Putamen (tissue), 1 donor: ENCODE measurements around the gene COBL.
"Not testable (repeated sequence)": the region's sequence is repeated elsewhere in the genome, so short reads cannot be mapped to it uniquely, and the experiment has no call there.

ENCODE experiments used
- DNase-seq: peaks from one replicate; pipeline ENCODE4 v3.0.0-alpha.2; 2016; ENCODE audit warnings: low spot score

Gene COBL

DNA sequence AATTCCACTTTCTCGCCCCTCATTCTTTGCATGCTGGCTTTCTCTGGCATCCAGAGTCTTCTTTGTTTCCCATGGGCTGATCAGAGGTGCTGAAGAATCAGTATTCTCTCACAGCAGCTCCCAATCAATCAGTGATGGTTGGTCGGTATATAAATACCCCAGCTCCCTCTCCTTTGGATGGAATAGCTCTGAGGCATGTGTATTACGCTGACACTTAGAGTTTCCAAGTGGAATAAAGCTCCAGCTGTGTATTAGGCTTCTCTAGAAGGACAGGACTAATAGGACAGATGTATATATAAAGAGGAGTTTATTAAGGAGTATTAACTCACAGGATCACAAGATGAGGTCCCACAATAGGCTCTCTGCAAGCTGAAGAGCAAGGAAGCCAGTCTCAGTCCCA lies 315.7 kb downstream of the COBL start:
- no peak for DNase-seq

GRCh38 chr7:50994753-50995319 lies 321.8 kb downstream of the COBL start:
- DNase-seq: no peak

DNA sequence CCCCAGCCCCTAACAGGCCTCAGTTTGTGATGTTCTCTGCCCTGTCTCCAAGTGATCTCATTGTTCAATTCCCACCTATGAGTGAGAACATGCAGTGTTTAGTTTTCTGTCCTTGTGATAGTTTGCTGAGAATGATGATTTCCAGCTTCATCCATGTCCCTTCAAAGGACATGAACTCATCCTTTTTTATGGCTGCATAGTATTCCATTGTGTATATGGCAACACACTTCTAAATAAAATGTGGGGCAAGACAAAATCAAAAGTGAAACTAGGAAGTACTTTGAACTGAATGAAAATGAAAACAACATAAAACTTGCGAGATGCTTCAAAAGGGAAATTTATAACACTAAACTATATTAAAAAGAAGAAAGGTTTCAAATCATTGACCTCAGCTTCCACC lies 326.4 kb downstream of the COBL start:
- DNase-seq: not testable (repeated sequence)

DNA sequence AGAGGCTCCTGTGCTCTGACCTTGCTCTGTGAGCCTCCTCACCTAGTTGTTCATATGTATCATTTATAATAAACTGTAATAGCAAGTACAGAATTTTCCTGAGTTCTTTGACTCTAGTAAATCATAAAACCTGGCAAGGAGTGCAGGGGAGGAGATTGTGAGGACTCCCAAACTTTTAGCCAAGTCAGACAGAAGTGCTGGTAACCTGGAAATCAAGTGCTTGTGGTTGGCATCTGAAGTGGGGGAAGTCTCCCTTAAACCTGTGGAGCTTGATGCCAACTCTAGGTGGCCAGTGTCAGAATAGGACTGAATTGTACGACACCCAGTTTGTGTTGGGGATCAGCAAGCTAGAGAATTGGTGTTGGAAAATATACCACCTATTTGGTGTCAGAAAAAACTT lies 327.6 kb downstream of the COBL start:
- no peak for DNase-seq

DNA sequence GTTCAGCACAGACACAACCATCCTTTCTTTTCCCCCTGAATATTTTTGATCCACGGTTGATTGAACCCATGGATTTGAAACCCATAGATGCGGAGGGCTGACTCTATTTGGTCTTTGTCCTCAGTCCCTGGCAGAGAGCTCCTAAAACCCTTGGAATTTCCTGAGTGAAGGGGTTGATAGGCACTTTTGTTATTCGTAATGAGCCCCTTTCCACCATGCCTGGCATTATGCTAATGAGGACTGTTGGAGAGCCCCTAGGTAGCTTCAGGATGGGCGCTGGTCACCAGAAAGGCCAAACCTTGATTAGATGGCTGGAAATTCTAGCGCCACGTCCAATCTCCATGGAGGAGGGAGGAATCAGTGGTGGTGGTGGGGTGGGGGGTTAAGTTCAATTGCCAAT lies 328.1 kb downstream of the COBL start:
- DNase-seq: no peak

DNA sequence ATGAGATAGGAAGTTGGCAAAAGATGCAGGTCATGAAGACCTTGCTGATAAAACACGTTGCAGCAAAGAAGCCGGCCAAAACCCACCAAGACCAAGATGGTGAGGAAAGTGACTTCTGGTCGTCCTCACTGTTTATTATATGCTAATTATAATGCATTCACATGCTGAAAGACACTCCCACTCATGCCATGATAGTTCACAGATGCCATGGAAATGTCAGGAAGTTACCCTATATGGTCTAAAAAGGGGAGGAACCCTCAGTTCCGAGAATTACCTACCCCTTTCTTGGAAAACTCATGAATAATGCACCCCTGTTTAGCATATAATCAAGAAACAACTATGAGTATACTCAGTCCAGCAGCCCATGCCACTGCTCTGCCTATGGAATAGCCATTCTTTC lies 331.5 kb downstream of the COBL start:
- DNase-seq: no peak

DNA sequence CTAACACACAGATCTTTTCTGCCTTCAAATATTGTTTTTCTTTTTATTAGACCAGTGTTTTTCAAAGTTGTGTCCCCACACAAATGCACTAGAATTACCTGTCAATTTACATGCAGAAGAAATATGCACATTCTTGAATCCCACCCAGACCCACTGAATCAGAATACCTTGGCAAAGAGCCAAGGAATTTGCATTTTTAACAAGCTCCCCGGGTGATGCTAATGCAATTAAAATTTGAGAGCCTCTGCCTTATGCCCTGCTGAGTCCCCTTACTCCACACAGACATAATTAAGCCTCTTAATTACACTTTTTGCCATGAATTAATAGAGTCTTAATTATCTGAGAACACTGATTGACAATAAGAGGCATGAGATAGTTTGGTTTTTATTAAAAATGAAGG lies 332.8 kb downstream of the COBL start:
- DNase-seq: no peak

DNA sequence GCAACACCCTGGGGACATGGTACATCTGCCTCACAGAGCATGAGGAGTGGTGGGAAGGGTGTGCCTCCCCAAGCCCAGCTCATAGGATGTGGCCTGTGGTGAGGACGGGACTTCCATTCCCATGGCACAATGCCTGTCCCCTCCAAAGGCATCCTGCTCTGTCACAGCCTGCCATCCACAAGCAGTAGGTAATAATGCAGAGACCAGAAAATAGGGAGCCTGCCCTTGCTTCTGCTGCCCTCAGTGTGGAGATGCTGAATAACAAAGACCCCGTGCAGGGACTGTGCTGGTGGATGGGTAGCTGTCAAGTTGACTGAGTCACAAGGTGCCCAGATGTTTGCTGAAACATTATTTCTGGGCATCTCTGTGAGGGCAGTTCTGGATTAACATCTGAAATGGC lies 334.0 kb downstream of the COBL start:
- no peak for DNase-seq

DNA sequence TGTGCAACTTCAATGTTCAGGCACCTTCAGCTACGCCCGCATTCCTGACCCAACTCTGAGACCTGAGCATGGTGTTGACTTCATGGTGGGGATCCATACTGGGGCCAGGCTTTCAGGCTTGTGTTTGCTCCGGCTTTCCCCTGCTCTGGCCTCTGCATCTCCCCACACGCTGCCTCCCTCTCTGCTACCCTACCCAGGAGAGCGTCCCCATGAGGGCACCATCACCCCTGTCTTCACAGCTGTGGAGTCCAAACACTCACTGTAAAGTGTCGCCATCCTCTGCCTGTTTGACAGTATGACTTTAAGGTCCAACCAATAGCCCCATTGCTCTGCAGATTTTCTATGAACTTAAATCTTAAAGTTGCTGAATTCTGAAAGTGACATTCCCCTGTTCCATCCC lies 334.9 kb downstream of the COBL start:
- no peak for DNase-seq

GRCh38 chr7:50980411-50980810 lies 336.2 kb downstream of the COBL start:
- no peak for DNase-seq

- DNase-seq: no peak
Observed at GRCh38 chr7:50978633-50979215, 337.9 kb downstream of the COBL start.

GRCh38 chr7:50977421-50977820 lies 339.2 kb downstream of the COBL start:
- no peak for DNase-seq

DNA sequence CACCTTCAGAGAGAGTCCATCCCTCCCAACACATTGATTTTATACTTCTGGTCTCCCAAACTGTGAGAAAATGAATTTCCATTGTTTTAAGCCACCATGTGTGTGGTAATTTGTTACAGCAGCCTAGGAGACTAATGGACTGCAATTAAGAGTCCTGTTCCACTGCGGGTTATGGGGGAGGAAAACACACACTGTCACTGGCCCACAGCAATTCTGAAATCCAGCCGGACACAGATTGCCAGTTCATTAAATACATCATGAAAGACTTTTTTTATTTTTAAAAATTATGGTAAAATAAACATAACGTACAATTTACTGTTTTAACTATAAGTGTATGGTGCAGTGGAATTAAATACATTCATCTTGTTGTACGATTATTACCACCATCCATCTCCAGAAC lies 340.5 kb downstream of the COBL start:
- DNase-seq: no peak

- DNase-seq: no peak
Observed at GRCh38 chr7:50974240-50974639, 342.4 kb downstream of the COBL start.

DNA sequence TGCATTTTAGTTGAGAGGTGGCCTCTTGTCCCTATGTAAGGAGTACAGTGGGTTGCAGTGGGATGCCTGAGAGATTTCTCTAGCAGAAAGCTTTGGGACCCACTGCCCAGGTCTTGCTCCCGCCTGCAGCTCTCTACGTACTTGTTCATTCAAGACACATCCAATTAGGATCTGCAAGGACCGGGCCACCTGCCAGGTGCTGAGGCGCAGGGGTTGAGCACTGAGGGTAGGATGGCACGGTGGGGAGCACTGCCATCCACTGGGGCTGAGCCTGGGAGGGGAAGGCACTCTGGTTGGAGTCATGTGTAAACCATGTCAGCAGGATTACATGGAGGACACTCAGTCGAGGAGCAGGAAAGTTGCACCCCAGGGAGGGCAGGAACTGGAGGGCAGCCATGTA lies 342.8 kb downstream of the COBL start:
- DNase-seq: no peak

DNA sequence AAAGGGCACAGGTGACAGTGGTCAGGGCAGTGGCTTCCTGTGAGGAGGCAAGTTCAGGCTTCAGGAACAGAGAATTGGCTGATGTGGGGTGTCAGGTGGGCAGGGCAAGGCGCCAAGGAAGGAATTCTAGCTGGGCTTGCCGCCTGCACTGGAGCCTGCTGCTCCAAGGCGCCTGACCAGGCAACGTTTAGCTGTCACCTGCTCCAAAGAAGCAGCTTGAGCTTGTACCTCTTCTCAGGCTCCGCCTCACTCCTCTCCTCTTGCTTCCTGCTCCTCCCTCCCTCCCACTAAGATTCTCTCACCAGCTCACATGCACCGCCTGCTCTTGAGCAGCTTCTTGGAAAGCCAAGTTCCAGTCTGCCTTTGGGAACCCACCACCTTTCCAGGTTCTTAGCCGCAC lies 346.5 kb downstream of the COBL start:
- DNase-seq: no peak
